HEK293T (cell line): Measurements from ENCODE around the gene APOLD1.
"Not testable (repeated sequence)": the region's sequence is repeated elsewhere in the genome, so short reads cannot be mapped to it uniquely, and the experiment has no call there.

Experiments
- CTCF ChIA-PET: fragments of 350-600 bp; formaldehyde crosslinking; extraction: SDS; loops from one replicate; lab custom pipeline; 2021; ENCODE audit warnings: antibody characterized with exemption, inconsistent platforms; lab: Yijun Ruan, JAX
- POLR2A ChIA-PET: fragments of 350-600 bp; formaldehyde crosslinking; extraction: SDS; loops from one replicate; lab custom pipeline; 2020; ENCODE audit warnings: antibody characterized with exemption, inconsistent platforms; lab: Yijun Ruan, JAX
- DNase-seq: peaks from one replicate; pipeline ENCODE4 v3.0.0; 2012; ENCODE audit warnings: mixed read lengths; ENCODE audit errors: extremely low spot score
- ARNT ChIP-seq: fragments of 450-650 bp; IDR thresholded peaks from 2 replicates; pipeline ENCODE4 v1.6.1; 2017; ENCODE audit warnings: mild to moderate bottlenecking
- BHLHE40 ChIP-seq: fragments of 450-650 bp; IDR thresholded peaks from 2 replicates; pipeline ENCODE4 v1.6.1; 2016; ENCODE audit warnings: mild to moderate bottlenecking, moderate library complexity, borderline replicate concordance
- CTBP1 ChIP-seq: fragments of 450-650 bp; IDR thresholded peaks from 2 replicates; pipeline ENCODE4 v1.6.1; 2016; ENCODE audit warnings: borderline replicate concordance
- ELF4 ChIP-seq: fragments of 450-650 bp; IDR thresholded peaks from 2 replicates; pipeline ENCODE4 v1.6.1; 2017; ENCODE audit warnings: antibody characterized with exemption
- FOXA1 ChIP-seq: fragments of 450-650 bp; IDR thresholded peaks from 2 replicates; pipeline ENCODE4 v1.6.1; 2016; ENCODE audit warnings: mild to moderate bottlenecking
- FOXK2 ChIP-seq: fragments of 450-650 bp; IDR thresholded peaks from 2 replicates; pipeline ENCODE4 v1.6.1; 2016; ENCODE audit warnings: mild to moderate bottlenecking
- HDGF ChIP-seq: fragments of 450-650 bp; IDR thresholded peaks from 2 replicates; pipeline ENCODE4 v1.6.1; 2017; ENCODE audit warnings: antibody characterized with exemption, borderline replicate concordance
- L3MBTL2 ChIP-seq: fragments of 450-650 bp; conservative IDR thresholded peaks from 2 replicates; pipeline ENCODE4 v1.6.1; 2016; ENCODE audit warnings: mild to moderate bottlenecking
- LEF1 ChIP-seq: fragments of 450-650 bp; IDR thresholded peaks from 2 replicates; pipeline ENCODE4 v1.6.1; 2017; ENCODE audit warnings: mild to moderate bottlenecking, borderline replicate concordance
- NFRKB ChIP-seq: fragments of 450-650 bp; IDR thresholded peaks from 2 replicates; pipeline ENCODE4 v1.6.1; 2016; ENCODE audit warnings: mild to moderate bottlenecking, moderate library complexity
- SP1 ChIP-seq: fragments of 450-650 bp; IDR thresholded peaks from 2 replicates; pipeline ENCODE4 v1.6.1; 2017
- SUZ12 ChIP-seq: fragments of 450-650 bp; IDR thresholded peaks from 2 replicates; pipeline ENCODE4 v1.6.1; 2016; ENCODE audit warnings: mild to moderate bottlenecking
- TARDBP ChIP-seq: fragments of 450-650 bp; IDR thresholded peaks from 2 replicates; pipeline ENCODE4 v1.6.1; 2016
- ZNF384 ChIP-seq: fragments of 450-650 bp; IDR thresholded peaks from 2 replicates; pipeline ENCODE4 v1.6.1; 2016
- TF ChIP-seq, protein P1 (sequence below): fragments of 450-650 bp; IDR thresholded peaks from 2 replicates; pipeline ENCODE4 v1.6.1; 2016

Gene APOLD1, protein sequence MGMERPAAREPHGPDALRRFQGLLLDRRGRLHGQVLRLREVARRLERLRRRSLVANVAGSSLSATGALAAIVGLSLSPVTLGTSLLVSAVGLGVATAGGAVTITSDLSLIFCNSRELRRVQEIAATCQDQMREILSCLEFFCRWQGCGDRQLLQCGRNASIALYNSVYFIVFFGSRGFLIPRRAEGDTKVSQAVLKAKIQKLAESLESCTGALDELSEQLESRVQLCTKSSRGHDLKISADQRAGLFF

GRCh38 chr12:12784911-12785814, at the start of gene APOLD1:
Gene APOLD1, plus strand, starts transcription at chr12:12785659. Its CDS starts 33 bp downstream, at chr12:12785692.
- no peak for DNase-seq
- ChIA-PET CTCF (interaction anchor here (1.0 kb wide), 1 partner anchor 48 kb away, joined by 3 read pairs; no protein-coding TSS in a partner anchor), POLR2A (interaction anchor here (0.8 to 3.0 kb wide), 7 partner anchors 13 to 106 kb away, joined by 3 to 12 read pairs (median 4); partner anchors contain the start of genes CDKN1B, DDX47 and GPRC5A)
- TF ChIP-seq, protein P1, sequence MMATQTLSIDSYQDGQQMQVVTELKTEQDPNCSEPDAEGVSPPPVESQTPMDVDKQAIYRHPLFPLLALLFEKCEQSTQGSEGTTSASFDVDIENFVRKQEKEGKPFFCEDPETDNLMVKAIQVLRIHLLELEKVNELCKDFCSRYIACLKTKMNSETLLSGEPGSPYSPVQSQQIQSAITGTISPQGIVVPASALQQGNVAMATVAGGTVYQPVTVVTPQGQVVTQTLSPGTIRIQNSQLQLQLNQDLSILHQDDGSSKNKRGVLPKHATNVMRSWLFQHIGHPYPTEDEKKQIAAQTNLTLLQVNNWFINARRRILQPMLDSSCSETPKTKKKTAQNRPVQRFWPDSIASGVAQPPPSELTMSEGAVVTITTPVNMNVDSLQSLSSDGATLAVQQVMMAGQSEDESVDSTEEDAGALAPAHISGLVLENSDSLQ: no peak
- TF ChIP-seq ELF4: no peak
- TF ChIP-seq LEF1: no peak
- no peak for TF ChIP-seq TARDBP

DNA sequence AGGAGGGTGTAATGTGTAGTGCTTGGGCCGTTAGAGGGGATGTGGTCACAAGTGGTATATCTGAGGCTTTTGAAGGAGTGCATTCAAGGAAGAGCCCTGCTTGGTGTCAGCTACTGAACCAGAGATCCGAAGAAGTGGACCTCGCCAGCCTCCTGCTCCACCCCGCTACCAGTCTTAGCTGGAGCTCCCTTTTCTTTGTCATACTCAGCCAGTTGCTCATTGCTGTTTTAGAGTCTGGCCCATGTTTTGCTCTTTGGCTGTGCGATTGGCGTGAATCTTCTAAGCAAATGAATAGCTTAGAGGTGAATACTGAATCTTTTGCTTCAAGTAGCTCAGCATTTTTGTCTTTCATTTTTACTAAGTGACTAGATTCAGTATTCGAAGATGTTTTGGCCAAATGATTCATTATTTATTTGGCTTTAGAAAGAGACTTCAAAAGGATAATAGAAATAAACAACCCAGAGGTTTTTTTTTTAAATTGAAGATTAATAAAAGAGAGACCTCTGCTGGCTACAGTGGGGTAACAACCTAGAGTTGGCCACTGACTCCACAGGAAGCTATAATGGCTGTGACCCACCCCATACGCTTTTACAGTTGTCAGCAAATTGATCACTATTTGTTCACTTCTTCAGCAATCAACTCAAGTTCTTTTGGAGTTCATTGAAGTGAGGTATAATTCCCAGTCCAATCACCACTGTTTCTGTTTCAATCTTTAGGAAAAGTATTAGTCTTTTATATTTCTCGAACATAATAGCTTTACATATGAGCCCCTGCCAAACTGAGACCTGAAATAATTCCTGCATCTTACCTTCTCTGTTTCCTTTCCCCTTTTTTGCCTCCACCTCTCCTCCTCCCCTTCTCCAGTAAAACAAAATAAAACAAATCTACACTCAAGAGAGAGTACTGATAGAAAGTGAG, 48.4 kb upstream of the APOLD1 start:
- CTCF ChIA-PET: interaction anchor here (0.6 to 3.6 kb wide), 31 partner anchors 10 to 1536 kb away, joined by 3 to 43 read pairs (median 5); partner anchors contain the start of genes BORCS5, CDKN1B and MANSC1
- TF ChIP-seq ZNF384 (peak; percentile 85), SUZ12 (no peak)
- POLR2A ChIA-PET: interaction anchor here (1.0 to 4.3 kb wide), 8 partner anchors 9 to 380 kb away, joined by 3 to 81 read pairs (median 6); partner anchors contain the start of genes BORCS5 and CDKN1B
- DNase-seq: no peak

- DNase-seq: not testable (repeated sequence)
- POLR2A ChIA-PET: interaction anchor here (2.0 to 4.3 kb wide), 2 partner anchors 11 to 21 kb away, joined by 20 to 81 read pairs; partner anchors contain the start of gene CDKN1B
- CTCF ChIA-PET: interaction anchor here (1.6 to 3.6 kb wide), 8 partner anchors 8 to 340 kb away, joined by 6 to 43 read pairs (median 18); partner anchors contain the start of gene CDKN1B
Observed at GRCh38 chr12:12738152-12738551, 47.3 kb upstream of the APOLD1 start.

DNA sequence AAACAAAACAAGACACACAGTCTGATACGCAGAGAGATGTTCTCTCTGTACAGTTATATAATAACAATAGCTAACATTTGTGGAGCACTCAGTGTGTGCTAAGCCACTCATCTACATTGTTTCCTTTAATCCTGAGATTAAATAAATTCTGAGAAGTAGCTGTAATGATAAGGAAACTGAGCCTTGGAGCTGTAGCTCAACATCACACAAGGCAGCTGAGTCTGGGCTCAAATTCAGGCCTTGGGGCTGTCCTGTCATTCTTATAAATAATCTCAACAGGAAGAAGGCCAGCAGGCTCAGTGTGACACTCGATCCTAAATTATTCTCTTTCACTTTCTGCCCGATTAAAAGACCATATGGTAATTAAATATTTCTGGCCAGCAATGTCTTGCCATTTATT, 43.8 kb upstream of the APOLD1 start:
- CTCF ChIA-PET: interaction anchor here (0.6 to 1.2 kb wide), 3 partner anchors 15 to 292 kb away, joined by 3 read pairs; no protein-coding TSS in a partner anchor
- DNase-seq: no peak
- TF ChIP-seq TARDBP (no peak), ARNT (no peak)
- POLR2A ChIA-PET: interaction anchor here (0.8 to 3.4 kb wide), 4 partner anchors 10 to 22 kb away, joined by 3 to 13 read pairs (median 3); no protein-coding TSS in a partner anchor

- TF ChIP-seq SP1 (no peak), BHLHE40 (no peak), HDGF (no peak), CTBP1 (no peak), TARDBP (no peak), ELF4 (no peak), FOXK2 (no peak), ARNT (no peak), ZNF384 (no peak), NFRKB (no peak), L3MBTL2 (no peak), FOXA1 (no peak)
- no peak for DNase-seq
- ChIA-PET CTCF (interaction anchor here (4.5 kb wide), 1 partner anchor 8 kb away, joined by 43 read pairs; no protein-coding TSS in a partner anchor), POLR2A (interaction anchor here (3.4 kb wide), 1 partner anchor 18 kb away, joined by 13 read pairs; no protein-coding TSS in a partner anchor)
Observed at GRCh38 chr12:12744546-12745305, 40.7 kb upstream of the APOLD1 start.

- CTCF ChIA-PET: interaction anchor here (4.5 kb wide), 1 partner anchor 9 kb away, joined by 43 read pairs; no protein-coding TSS in a partner anchor
- no peak for DNase-seq
- POLR2A ChIA-PET: interaction anchor here (0.8 to 1.4 kb wide), 3 partner anchors 9 to 29 kb away, joined by 3 to 5 read pairs (median 3); no protein-coding TSS in a partner anchor
- no peak for TF ChIP-seq HDGF
- TF ChIP-seq FOXA1: no peak
- TF ChIP-seq CTBP1: no peak
- TF ChIP-seq BHLHE40: no peak
- no peak for TF ChIP-seq SP1
- no peak for TF ChIP-seq NFRKB
- TF ChIP-seq TARDBP: no peak
Observed at GRCh38 chr12:12745576-12746211, 39.8 kb upstream of the APOLD1 start.
